IMR-90 (cell line): ENCODE results near the gene KIAA0825. TPM values are rescaled to one million over a fixed set of nuclear protein-coding genes. Genes with fewer than 3 reads are reported as not detected.

Experiments
- ATAC-seq: fragments of 200-7000 bp; cut with Tn5 transposase; 2 replicates; pipeline ENCODE4 v1.9.1; 2020; ENCODE audit warnings: low read depth, mild to moderate bottlenecking, moderate library complexity
- BruUV-seq: library from RNA; stranded (reverse); fragments of 400-500 nt; replicated peaks from 2 replicates; lab custom pipeline; 2021; lab: Mats Ljungman, UMichigan
- CTCF ChIA-PET: fragments of 300-600 bp; formaldehyde crosslinking; extraction: SDS; loops from one replicate; lab custom pipeline; 2021; ENCODE audit warnings: antibody characterized with exemption; lab: Yijun Ruan, JAX
- POLR2A ChIA-PET: fragments of 300-600 bp; sonication (Branson Sonifier 250); formaldehyde crosslinking; loops from one replicate; lab custom pipeline; 2022; ENCODE audit warnings: antibody characterized with exemption; ENCODE audit not compliant: unreplicated experiment; lab: Charles Lee
- DNase-seq: peaks from one replicate; pipeline ENCODE4 v3.0.0; 2013
- H2AFZ ChIP-seq: replicated peaks from 2 replicates; pipeline ENCODE3; 2013; ENCODE audit warnings: low read length, mild to moderate bottlenecking; ENCODE audit not compliant: poor library complexity
- H2AK5ac ChIP-seq: 2 replicates; pipeline ENCODE4 v1.6.1; 2013; ENCODE audit warnings: low read depth, low read length, inconsistent platforms
- H2AK9ac ChIP-seq: replicated peaks from 2 replicates; pipeline ENCODE3; 2013; ENCODE audit warnings: mild to moderate bottlenecking, low read depth, low read length, moderate library complexity; ENCODE audit not compliant: poor library complexity
- H2BK120ac ChIP-seq: 2 replicates; pipeline ENCODE4 v1.6.1; 2013; ENCODE audit warnings: low read depth, low read length, inconsistent platforms
- H2BK15ac ChIP-seq: 3 replicates; pipeline ENCODE4 v1.6.1; 2013; ENCODE audit warnings: low read depth, low read length, inconsistent platforms
- H2BK20ac ChIP-seq: 2 replicates; pipeline ENCODE4 v1.6.1; 2013; ENCODE audit warnings: low read depth, mild to moderate bottlenecking, inconsistent platforms, low read length, moderate library complexity
- H2BK5ac ChIP-seq: 2 replicates; pipeline ENCODE4 v1.6.1; 2013; ENCODE audit warnings: mild to moderate bottlenecking, low read depth, low read length, inconsistent platforms; ENCODE audit not compliant: poor library complexity, severe bottlenecking
- H3K14ac ChIP-seq: replicated peaks from 2 replicates; pipeline ENCODE4 v1.6.1; 2013; ENCODE audit warnings: low read depth, low read length, inconsistent platforms
- H3K18ac ChIP-seq: 2 replicates; pipeline ENCODE4 v1.6.1; 2013; ENCODE audit warnings: low read depth, low read length, control low read depth
- H3K23ac ChIP-seq: 2 replicates; pipeline ENCODE4 v1.6.1; 2013; ENCODE audit warnings: low read depth, low read length, inconsistent platforms
- H3K27ac ChIP-seq: 2 replicates; pipeline ENCODE4 v1.5.1; 2013; ENCODE audit warnings: mild to moderate bottlenecking, control low read depth, low read length; ENCODE audit not compliant: insufficient read depth
- H3K27me3 ChIP-seq: 2 replicates; pipeline ENCODE4 v1.6.1; 2013; ENCODE audit warnings: low read length; ENCODE audit not compliant: control insufficient read depth, insufficient read depth
- H3K36me3 ChIP-seq: 2 replicates; pipeline ENCODE4 v1.6.1; 2013; ENCODE audit warnings: low read length, mixed read lengths; ENCODE audit not compliant: control insufficient read depth, insufficient read depth
- H3K4ac ChIP-seq: 2 replicates; pipeline ENCODE4 v1.6.1; 2013; ENCODE audit warnings: low read depth, low read length, inconsistent platforms
- H3K4me1 ChIP-seq: 2 replicates; pipeline ENCODE4 v1.6.1; 2013; ENCODE audit warnings: low read length, mixed read lengths; ENCODE audit not compliant: control insufficient read depth, insufficient read depth
- H3K4me2 ChIP-seq: 2 replicates; pipeline ENCODE4 v1.6.1; 2013; ENCODE audit warnings: low read depth, mild to moderate bottlenecking, control low read depth, low read length, moderate library complexity
- H3K4me3 ChIP-seq: 2 replicates; pipeline ENCODE4 v1.5.1; 2013; ENCODE audit warnings: low read depth, mild to moderate bottlenecking, control low read depth, low read length, moderate library complexity; ENCODE audit not compliant: insufficient read depth
- H3K56ac ChIP-seq: 2 replicates; pipeline ENCODE4 v1.6.1; 2013; ENCODE audit warnings: low read length, inconsistent platforms; ENCODE audit not compliant: insufficient read depth; ENCODE audit errors: extremely low read depth
- H3K79me1 ChIP-seq, 2 experiments: 2 replicates each; pipeline ENCODE4 v1.6.1; 2013; ENCODE audit warnings: low read length in 2 of 2, inconsistent platforms in 1 of 2, low read depth in 1 of 2
- H3K9ac ChIP-seq: 2 replicates; pipeline ENCODE4 v1.6.1; 2013; ENCODE audit warnings: low read depth, low read length, control low read depth
- H3K9me1 ChIP-seq: 2 replicates; pipeline ENCODE4 v1.6.1; 2013; ENCODE audit warnings: low read length, inconsistent platforms; ENCODE audit not compliant: insufficient read depth
- H3K9me3 ChIP-seq: 2 replicates; pipeline ENCODE4 v1.6.1; 2013; ENCODE audit warnings: low read length; ENCODE audit not compliant: control insufficient read depth, insufficient read depth
- H4K20me1 ChIP-seq: 2 replicates; pipeline ENCODE4 v1.6.1; 2013; ENCODE audit warnings: low read length, inconsistent platforms; ENCODE audit not compliant: insufficient read depth
- H4K5ac ChIP-seq: 2 replicates; pipeline ENCODE4 v1.6.1; 2013; ENCODE audit warnings: mild to moderate bottlenecking, low read depth, low read length, control low read depth
- H4K8ac ChIP-seq, 2 experiments: 2 replicates each; pipeline ENCODE4 v1.6.1; 2013; ENCODE audit warnings: low read depth in 2 of 2, low read length in 2 of 2, control low read depth in 1 of 2, inconsistent platforms in 1 of 2
- H4K91ac ChIP-seq: 2 replicates; pipeline ENCODE4 v1.6.1; 2013; ENCODE audit warnings: low read depth, low read length, inconsistent platforms; ENCODE audit not compliant: insufficient read depth
- CEBPB ChIP-seq: IDR thresholded peaks from 2 replicates; pipeline ENCODE4 v1.6.1; 2012; ENCODE audit warnings: low read depth, low read length, improper control_type of control experiment
- CHD1 ChIP-seq: IDR thresholded peaks from 2 replicates; pipeline ENCODE4 v1.6.1; 2012; ENCODE audit warnings: low read depth, low read length, improper control_type of control experiment
- RAD21 ChIP-seq: IDR thresholded peaks from 2 replicates; pipeline ENCODE4 v1.6.1; 2012; ENCODE audit warnings: low read length, improper control_type of control experiment
- WGBS, 2 experiments: methylation state at CpG; one replicate each; pipeline versions ENCODE4 v1.1.5 to v1.1.7; 2013; ENCODE audit warnings: missing lambda C conversion rate in 2 of 2; ENCODE audit not compliant: insufficient read length in 1 of 2; ENCODE audit errors: extremely low coverage in 2 of 2; 5-methylcytosine and 5-hydroxymethylcytosine counted together
- dilution Hi-C: fragments of 300-500 bp; cut with HindIII; formaldehyde crosslinking; loops from one replicate; pipeline ENCODE4 v1.14.3; 2018; ENCODE audit warnings: low sequenced_read_pairs; ENCODE audit not compliant: unreplicated experiment
- in situ Hi-C: fragments of 300-500 bp; cut with MboI; formaldehyde crosslinking; loops from 3 replicates; pipeline ENCODE4 v1.14.3; 2019; ENCODE audit warnings: low sequenced_read_pairs, inconsistent platforms, mixed read lengths
- intact Hi-C: fragments of 100-400 bp; cut with micrococcal nuclease; formaldehyde crosslinking; loops from 2 replicates; pipeline ENCODE4 v1.10.0; 2022
- polyA plus RNA-seq, 3 experiments: library from polyadenylated mRNA; depleted of rRNA; stranded (reverse); fragments of >200 nt; gene quantifications; 2 replicates each; pipeline ENCODE4 v1.2.3, GENCODE V29; 2012; ENCODE audit warnings: low replicate concordance in 1 of 3
- total RNA-seq: library from RNA; depleted of rRNA; stranded (reverse); fragments of >200 nt; gene quantifications from 2 replicates; pipeline ENCODE4 v1.2.3, GENCODE V29; 2012

Gene KIAA0825
- total and polyA plus RNA-seq, 2 of the 4 experiments (the other 2 are of a cell fraction) = 0.46 to 1.8 TPM

GRCh38 chr5:94442991-94443390, 175.4 kb downstream of the KIAA0825 start:
- Histone ChIP-seq H4K20me1 (no peaks in the 10 kb centered on the region), H3K9me1 (no peaks in the 10 kb centered on the region), H3K79me1 (no peaks in the 10 kb centered on the region), H3K27me3 (no peaks in the 10 kb centered on the region), H2AK5ac (no peak overlapping the region), H2BK5ac (no peak overlapping the region), H3K56ac (no peak overlapping the region), H3K27ac (no peak overlapping the region), H3K23ac (no peak overlapping the region), H3K4ac (no peak overlapping the region), H4K5ac (no peak overlapping the region), H2AFZ (no peak overlapping the region), H3K14ac (no peak overlapping the region), H3K9ac (no peak overlapping the region), H4K91ac (no peak overlapping the region), H2AK9ac (no peak overlapping the region), H3K36me3 (no peaks in the 10 kb centered on the region), H4K8ac (no peak overlapping the region), H3K4me3 (no peak overlapping the region), H3K9me3 (no peaks in the 10 kb centered on the region), H2BK15ac (no peak overlapping the region), H2BK120ac (no peak overlapping the region), H3K4me1 (peaks cover 2% of the 10 kb centered on the region; the same call in 1 of the 2 replicates), H3K18ac (no peak overlapping the region), H2BK20ac (no peak overlapping the region), H3K4me2 (no peak overlapping the region)
- intact Hi-C loops = no loop called here
- DNase-seq = peak; percentile 7
- ATAC-seq = peak; percentile 35; the same call in 1 of the 2 replicates
- BruUV-seq = no TSS peak
- ChIA-PET CTCF (interaction anchor here (0.6 kb wide), 1 partner anchor 17 kb away, joined by 3 read pairs; no protein-coding TSS in a partner anchor), POLR2A (interaction anchor here (0.5 kb wide), 1 partner anchor 247 kb away, joined by 3 read pairs; no protein-coding TSS in a partner anchor)
- in situ Hi-C loops = no loop called here
- TF ChIP-seq CHD1 (no peak), CEBPB (no peak), RAD21 (no peak)
- WGBS, 2 experiments = no CpG with 5 or more reads among the region's 2 CpGs
- dilution Hi-C loops = no loop called here
